ENCODE data around the gene MRPL43. TPM values are rescaled to one million over a fixed set of nuclear protein-coding genes. Genes with fewer than 3 reads are reported as not detected.

The MRPL43 gene
- total RNA-seq, 2 experiments from 2014 or later: 53.8 to 56.2 TPM

DNA sequence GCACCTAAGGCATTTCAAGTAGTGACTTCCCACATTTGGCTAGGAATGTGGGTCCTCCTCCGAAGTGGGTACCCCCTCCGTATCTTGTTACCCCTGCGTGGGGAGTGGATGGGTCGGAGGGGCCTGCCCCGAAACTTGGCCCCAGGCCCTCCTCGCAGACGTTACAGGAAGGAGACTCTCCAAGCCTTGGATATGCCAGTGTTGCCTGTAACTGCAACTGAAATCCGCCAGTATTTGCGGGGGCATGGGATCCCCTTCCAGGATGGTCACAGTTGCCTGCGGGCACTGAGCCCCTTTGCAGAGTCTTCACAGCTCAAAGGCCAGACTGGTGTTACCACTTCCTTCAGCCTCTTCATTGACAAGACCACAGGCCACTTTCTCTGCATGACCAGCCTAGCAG, 869 bp upstream of the MRPL43 start:
- no peak for TF ChIP-seq EZH2phosphoT487 (IDR thresholded peaks at IDR 0.05; ENCODE audit: borderline replicate concordance, low read depth, low read length)
- TF ChIP-seq, protein P1, sequence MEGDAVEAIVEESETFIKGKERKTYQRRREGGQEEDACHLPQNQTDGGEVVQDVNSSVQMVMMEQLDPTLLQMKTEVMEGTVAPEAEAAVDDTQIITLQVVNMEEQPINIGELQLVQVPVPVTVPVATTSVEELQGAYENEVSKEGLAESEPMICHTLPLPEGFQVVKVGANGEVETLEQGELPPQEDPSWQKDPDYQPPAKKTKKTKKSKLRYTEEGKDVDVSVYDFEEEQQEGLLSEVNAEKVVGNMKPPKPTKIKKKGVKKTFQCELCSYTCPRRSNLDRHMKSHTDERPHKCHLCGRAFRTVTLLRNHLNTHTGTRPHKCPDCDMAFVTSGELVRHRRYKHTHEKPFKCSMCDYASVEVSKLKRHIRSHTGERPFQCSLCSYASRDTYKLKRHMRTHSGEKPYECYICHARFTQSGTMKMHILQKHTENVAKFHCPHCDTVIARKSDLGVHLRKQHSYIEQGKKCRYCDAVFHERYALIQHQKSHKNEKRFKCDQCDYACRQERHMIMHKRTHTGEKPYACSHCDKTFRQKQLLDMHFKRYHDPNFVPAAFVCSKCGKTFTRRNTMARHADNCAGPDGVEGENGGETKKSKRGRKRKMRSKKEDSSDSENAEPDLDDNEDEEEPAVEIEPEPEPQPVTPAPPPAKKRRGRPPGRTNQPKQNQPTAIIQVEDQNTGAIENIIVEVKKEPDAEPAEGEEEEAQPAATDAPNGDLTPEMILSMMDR (conservative IDR thresholded peaks at IDR 0.05; ENCODE audit: low read length): no peak
- POLR2A ChIA-PET: interaction anchor here (1.0 kb wide), 1 partner anchor 8 kb away, joined by 3 read pairs; no protein-coding TSS in a partner anchor
- Histone ChIP-seq H3K4me1 (ENCODE audit: insufficient read depth, low read length, poor library complexity, severe bottlenecking) (peaks cover 38% of the 10 kb centered on the region), H3K79me2 (ENCODE audit: insufficient read depth, low read depth, low read length) (peaks cover 44% of the 10 kb centered on the region), H2AFZ (ENCODE audit: low read length) (no peak overlapping the region), H4K20me1 (ENCODE audit: insufficient read depth, low read length) (0 out of 2 replicates have a peak, but pooled peaks cover 4% of the 10 kb centered on the region), H3K36me3 (ENCODE audit: insufficient read depth, low read length) (peaks cover 41% of the 10 kb centered on the region), H3K27ac (ENCODE audit: low read depth, low read length, poor library complexity, severe bottlenecking) (no peak overlapping the region), H3K9me3 (ENCODE audit: low read length) (no peaks in the 10 kb centered on the region), H3K4me3 (ENCODE audit: low read depth, low read length, poor library complexity, severe bottlenecking) (peak overlapping the region; percentile 93), H3K4me2 (ENCODE audit: low read length) (peak overlapping the region; percentile 73), H3K9me2 (ENCODE audit: insufficient read depth, low read length) (no peaks in the 10 kb centered on the region)
- no TSS peak for BruUV-seq (replicated peaks)
- no peak for DNase-seq (ENCODE audit: low spot score)
- intact Hi-C loops (cut with micrococcal nuclease; ENCODE audit: unreplicated experiment): no loop called here
- CTCF ChIA-PET (ENCODE audit: unreplicated experiment): no interaction called here

DNA sequence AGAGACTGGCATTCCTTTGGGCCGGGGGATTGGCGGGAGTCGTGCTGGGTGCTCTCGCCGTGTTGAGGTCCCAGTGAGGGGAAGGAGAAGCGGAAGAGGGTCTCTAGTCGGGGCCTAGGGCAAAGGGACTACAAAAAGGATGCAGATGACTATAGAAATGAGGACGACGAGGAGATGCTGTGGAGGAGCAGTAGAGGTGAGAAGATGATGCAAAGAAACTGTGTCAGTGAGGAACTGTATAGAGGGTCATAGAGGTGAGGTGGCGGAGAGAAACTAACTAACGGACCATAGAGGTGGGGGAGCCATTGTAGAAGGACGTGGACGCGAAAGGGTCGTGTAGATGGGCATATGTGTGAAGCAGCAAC, 370 bp upstream of the MRPL43 start:
- H3K9me2 ChIP-seq (ENCODE audit: insufficient read depth, low read length): no peaks in the 10 kb centered on the region
- H3K4me1 ChIP-seq (ENCODE audit: insufficient read depth, low read length, poor library complexity, severe bottlenecking): peaks cover 38% of the 10 kb centered on the region
- ChIA-PET POLR2A (interaction anchor here (1.0 to 1.5 kb wide), 2 partner anchors 9 to 20 kb away, joined by 3 to 5 read pairs; no protein-coding TSS in a partner anchor), CTCF (ENCODE audit: unreplicated experiment) (no interaction called here)
- H3K4me3 ChIP-seq (ENCODE audit: low read depth, low read length, poor library complexity, severe bottlenecking): peak overlapping the region; percentile 93
- H3K9me3 ChIP-seq (ENCODE audit: low read length): no peaks in the 10 kb centered on the region
- H3K79me2 ChIP-seq (ENCODE audit: insufficient read depth, low read depth, low read length): peaks cover 44% of the 10 kb centered on the region
- peak overlapping the region; percentile 62 for H3K27ac ChIP-seq (ENCODE audit: low read depth, low read length, poor library complexity, severe bottlenecking)
- DNase-seq (ENCODE audit: low spot score): no peak
- 0 out of 2 replicates have a peak, but pooled peaks cover 4% of the 10 kb centered on the region for H4K20me1 ChIP-seq (ENCODE audit: insufficient read depth, low read length)
- intact Hi-C loops (cut with micrococcal nuclease; ENCODE audit: unreplicated experiment): no loop called here
- BruUV-seq (replicated peaks): no TSS peak
- H3K4me2 ChIP-seq (ENCODE audit: low read length): peak overlapping the region; percentile 73
- H3K36me3 ChIP-seq (ENCODE audit: insufficient read depth, low read length): peaks cover 36% of the 10 kb centered on the region
- H2AFZ ChIP-seq (ENCODE audit: low read length): peak overlapping the region; percentile 50
- no peak for TF ChIP-seq EZH2phosphoT487 (IDR thresholded peaks at IDR 0.05; ENCODE audit: borderline replicate concordance, low read depth, low read length)
- TF ChIP-seq, protein P1 (conservative IDR thresholded peaks at IDR 0.05; ENCODE audit: low read length): no peak

DNA sequence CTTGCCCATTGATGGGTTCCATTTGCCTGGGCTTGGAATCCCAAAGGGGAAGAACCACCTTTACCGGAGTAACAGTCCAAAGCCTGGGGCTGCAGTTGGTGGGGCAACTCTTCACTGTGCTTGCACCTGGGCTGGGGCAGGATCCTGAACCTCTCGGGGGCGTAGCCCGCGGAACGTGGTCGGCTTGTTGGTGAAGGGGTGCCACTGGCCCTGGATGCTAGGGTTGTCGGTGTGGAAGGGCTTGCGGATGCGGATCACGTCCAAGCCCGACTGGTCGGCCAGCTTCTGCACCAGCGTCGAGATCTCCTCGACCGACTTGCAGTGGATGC, 710 bp downstream of the MRPL43 start:
- Histone ChIP-seq H3K9me3 (ENCODE audit: low read length) (no peaks in the 10 kb centered on the region), H3K27ac (ENCODE audit: low read depth, low read length, poor library complexity, severe bottlenecking) (no peak overlapping the region), H3K36me3 (ENCODE audit: insufficient read depth, low read length) (peaks cover 32% of the 10 kb centered on the region), H2AFZ (ENCODE audit: low read length) (no peak overlapping the region; the same call in 1 of the 2 replicates), H3K4me3 (ENCODE audit: low read depth, low read length, poor library complexity, severe bottlenecking) (peak overlapping the region; percentile 93), H4K20me1 (ENCODE audit: insufficient read depth, low read length) (0 out of 2 replicates have a peak, but pooled peaks cover 4% of the 10 kb centered on the region), H3K9me2 (ENCODE audit: insufficient read depth, low read length) (no peaks in the 10 kb centered on the region), H3K79me2 (ENCODE audit: insufficient read depth, low read depth, low read length) (peaks cover 44% of the 10 kb centered on the region), H3K4me1 (ENCODE audit: insufficient read depth, low read length, poor library complexity, severe bottlenecking) (peaks cover 38% of the 10 kb centered on the region), H3K4me2 (ENCODE audit: low read length) (peak overlapping the region; percentile 73)
- TF ChIP-seq, protein P1 (conservative IDR thresholded peaks at IDR 0.05; ENCODE audit: low read length): no peak
- no peak for TF ChIP-seq EZH2phosphoT487 (IDR thresholded peaks at IDR 0.05; ENCODE audit: borderline replicate concordance, low read depth, low read length)
- BruUV-seq (replicated peaks): no TSS peak
- ChIA-PET CTCF (ENCODE audit: unreplicated experiment) (no interaction called here), POLR2A (interaction anchor here (1.5 kb wide), 1 partner anchor 19 kb away, joined by 5 read pairs; no protein-coding TSS in a partner anchor)
- intact Hi-C loops (cut with micrococcal nuclease; ENCODE audit: unreplicated experiment): no loop called here
- DNase-seq (ENCODE audit: low spot score): no peak

Measured in OCI-LY7 (cell line).